ENCODE data around the gene SUN5.

DNA sequence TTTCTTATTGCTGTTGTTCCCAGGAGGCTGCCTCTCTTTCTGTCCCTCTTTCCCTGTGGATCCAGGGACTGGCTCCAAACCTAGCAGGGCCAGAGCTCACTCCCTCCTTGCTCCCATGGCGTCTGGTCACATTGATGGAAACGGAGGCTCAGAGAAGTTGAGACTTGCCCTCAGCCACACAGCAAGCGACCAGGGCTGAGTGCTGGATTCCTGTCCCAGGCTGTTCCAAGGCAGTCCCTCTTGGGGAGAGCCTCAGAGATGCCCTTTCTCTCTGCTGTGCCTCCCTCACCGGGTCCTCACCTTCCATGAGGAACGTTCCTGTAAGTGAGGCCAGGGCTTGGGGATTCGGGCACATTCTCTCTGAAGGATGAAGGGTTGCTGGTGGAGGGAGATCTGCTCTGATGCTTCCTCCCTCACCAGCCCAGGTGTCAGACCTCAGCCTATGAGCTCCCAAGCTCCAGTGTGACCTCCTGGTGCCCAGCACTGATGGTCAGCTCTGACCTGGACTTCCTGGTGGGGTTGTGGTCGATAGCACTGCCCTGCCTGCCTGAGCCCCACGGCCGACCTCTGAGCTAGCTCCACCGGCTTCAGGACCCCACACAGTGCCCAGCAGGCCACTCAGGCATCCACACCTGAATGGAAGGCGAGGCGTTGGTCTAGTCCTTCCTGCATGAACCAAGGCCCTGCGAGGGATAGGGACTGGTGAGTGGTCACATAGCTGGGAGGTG lies 26.8 kb downstream of the SUN5 start:
- TF ChIP-seq POLR2A (IDR thresholded peaks at IDR 0.05; ENCODE audit: low read length) (no peak), GATA1 (IDR thresholded peaks at IDR 0.05; ENCODE audit: low read depth, low read length) (no peak)

Data from erythroblast (primary cell).